A673 (cell line): Measurements from ENCODE around the gene NCKAP5.

Experiments used
- EZH2 ChIP-seq: fragments of 200-600 bp; sonication (generic); IDR thresholded peaks from 2 replicates; pipeline ENCODE4 v1.6.1; 2017; ENCODE audit warnings: borderline replicate concordance, low read depth, mild to moderate bottlenecking, mixed read lengths, antibody characterized with exemption, low read length; ENCODE audit not compliant: poor library complexity, severe bottlenecking
- TF ChIP-seq, protein P1 (sequence below): fragments of 300-800, 200-600 bp; sonication (generic); conservative IDR thresholded peaks from 2 replicates; pipeline ENCODE4 v1.5.1; 2017; ENCODE audit warnings: low read depth, mild to moderate bottlenecking, antibody characterized with exemption, low read length, moderate library complexity, mixed read lengths

DNA sequence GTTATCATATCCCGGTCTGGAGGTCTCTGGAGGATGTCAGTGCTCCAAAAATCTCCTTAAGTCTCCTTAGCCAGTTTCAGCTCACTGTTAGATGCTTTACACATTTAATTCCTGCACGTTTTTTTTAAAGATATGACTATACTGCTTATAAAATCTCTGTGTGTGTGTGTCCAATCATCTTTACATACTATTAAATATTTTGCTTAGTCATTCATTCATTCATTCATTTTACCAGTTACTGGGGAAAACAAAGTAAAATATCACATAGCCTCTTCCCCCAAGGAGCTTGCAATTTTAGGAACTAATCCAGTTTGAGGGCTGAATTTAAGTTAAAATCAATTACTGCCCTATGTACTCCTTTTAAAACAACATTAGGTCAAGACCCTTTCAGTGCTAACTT lies 605.1 kb downstream of the NCKAP5 start:
- TF ChIP-seq, protein P1, sequence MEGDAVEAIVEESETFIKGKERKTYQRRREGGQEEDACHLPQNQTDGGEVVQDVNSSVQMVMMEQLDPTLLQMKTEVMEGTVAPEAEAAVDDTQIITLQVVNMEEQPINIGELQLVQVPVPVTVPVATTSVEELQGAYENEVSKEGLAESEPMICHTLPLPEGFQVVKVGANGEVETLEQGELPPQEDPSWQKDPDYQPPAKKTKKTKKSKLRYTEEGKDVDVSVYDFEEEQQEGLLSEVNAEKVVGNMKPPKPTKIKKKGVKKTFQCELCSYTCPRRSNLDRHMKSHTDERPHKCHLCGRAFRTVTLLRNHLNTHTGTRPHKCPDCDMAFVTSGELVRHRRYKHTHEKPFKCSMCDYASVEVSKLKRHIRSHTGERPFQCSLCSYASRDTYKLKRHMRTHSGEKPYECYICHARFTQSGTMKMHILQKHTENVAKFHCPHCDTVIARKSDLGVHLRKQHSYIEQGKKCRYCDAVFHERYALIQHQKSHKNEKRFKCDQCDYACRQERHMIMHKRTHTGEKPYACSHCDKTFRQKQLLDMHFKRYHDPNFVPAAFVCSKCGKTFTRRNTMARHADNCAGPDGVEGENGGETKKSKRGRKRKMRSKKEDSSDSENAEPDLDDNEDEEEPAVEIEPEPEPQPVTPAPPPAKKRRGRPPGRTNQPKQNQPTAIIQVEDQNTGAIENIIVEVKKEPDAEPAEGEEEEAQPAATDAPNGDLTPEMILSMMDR = no peak
- TF ChIP-seq EZH2 = no peak
